ENCODE measurements around the gene GHR. TPM values are rescaled to one million over a fixed set of nuclear protein-coding genes. Genes with fewer than 3 reads are reported as not detected.

Gene GHR
- total RNA-seq, 1 experiment from 2014 or later, result 0.05 TPM

DNA sequence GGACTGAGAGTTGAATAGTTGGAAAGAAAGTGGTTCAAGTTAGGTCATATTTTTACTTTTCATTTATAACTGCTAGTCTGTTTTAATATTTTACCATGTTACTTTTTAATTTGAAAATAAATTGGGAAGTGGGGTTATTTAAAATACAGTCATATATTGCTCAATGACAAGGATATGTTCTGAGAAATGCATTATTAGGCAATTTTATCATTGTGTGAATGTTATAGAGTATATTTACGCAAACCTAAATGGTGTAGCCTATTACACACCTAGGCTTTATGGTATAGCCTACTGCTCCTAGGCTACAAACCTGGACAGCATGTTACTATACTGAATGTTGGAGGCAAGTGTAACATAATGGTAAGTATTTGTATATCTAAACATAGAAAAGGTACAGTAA lies 338.6 kb downstream of the GHR start:
- BruUV-seq (replicated peaks), result no TSS peak
- no peaks in the 10 kb centered on the region; the same call in 1 of the 2 replicates for H3K36me3 ChIP-seq (ENCODE audit: control insufficient read depth, insufficient read depth, low read length)
- POLR2A ChIA-PET, result no interaction called here
- peaks cover 6% of the 10 kb centered on the region for H3K27me3 ChIP-seq (ENCODE audit: control insufficient read depth, insufficient read depth, low read length)
- intact Hi-C loops (cut with micrococcal nuclease; ENCODE audit: unreplicated experiment), result loop anchor here (10.0 kb wide), 1 partner anchor 177 kb away; no protein-coding TSS in a partner anchor
- in situ Hi-C loops (cut with HindIII; ENCODE audit: low pct_unique_long_range_greater_than_20kb, low sequenced_read_pairs), result no loop called here
- ATAC-seq (no peak), DNase-seq (ENCODE audit: low read depth, low spot score) (no peak)
- TF ChIP-seq, protein P1, sequence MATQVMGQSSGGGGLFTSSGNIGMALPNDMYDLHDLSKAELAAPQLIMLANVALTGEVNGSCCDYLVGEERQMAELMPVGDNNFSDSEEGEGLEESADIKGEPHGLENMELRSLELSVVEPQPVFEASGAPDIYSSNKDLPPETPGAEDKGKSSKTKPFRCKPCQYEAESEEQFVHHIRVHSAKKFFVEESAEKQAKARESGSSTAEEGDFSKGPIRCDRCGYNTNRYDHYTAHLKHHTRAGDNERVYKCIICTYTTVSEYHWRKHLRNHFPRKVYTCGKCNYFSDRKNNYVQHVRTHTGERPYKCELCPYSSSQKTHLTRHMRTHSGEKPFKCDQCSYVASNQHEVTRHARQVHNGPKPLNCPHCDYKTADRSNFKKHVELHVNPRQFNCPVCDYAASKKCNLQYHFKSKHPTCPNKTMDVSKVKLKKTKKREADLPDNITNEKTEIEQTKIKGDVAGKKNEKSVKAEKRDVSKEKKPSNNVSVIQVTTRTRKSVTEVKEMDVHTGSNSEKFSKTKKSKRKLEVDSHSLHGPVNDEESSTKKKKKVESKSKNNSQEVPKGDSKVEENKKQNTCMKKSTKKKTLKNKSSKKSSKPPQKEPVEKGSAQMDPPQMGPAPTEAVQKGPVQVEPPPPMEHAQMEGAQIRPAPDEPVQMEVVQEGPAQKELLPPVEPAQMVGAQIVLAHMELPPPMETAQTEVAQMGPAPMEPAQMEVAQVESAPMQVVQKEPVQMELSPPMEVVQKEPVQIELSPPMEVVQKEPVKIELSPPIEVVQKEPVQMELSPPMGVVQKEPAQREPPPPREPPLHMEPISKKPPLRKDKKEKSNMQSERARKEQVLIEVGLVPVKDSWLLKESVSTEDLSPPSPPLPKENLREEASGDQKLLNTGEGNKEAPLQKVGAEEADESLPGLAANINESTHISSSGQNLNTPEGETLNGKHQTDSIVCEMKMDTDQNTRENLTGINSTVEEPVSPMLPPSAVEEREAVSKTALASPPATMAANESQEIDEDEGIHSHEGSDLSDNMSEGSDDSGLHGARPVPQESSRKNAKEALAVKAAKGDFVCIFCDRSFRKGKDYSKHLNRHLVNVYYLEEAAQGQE (IDR thresholded peaks at IDR 0.05; ENCODE audit: insufficient read depth in 1 of 2, low read depth in 2 of 2, low read length in 1 of 2), result no peak
- TF ChIP-seq POLR2AphosphoS5 (IDR thresholded peaks at IDR 0.05; ENCODE audit: low read depth, low read length) (no peak), SIN3A (IDR thresholded peaks at IDR 0.05; ENCODE audit: borderline replicate concordance, insufficient read depth, low read depth, low read length) (no peak), TCF7L2 (IDR thresholded peaks at IDR 0.05; ENCODE audit: low read depth, low read length) (no peak)
- no peak overlapping the region for H3K27ac ChIP-seq (ENCODE audit: low read length)
- H3K9me3 ChIP-seq (ENCODE audit: control insufficient read depth, insufficient read depth, low read depth, low read length), result no peaks in the 10 kb centered on the region
- H3K4me3 ChIP-seq (ENCODE audit: low read depth in 2 of 2, low read length in 2 of 2), result no peak overlapping the region
- no peaks in the 10 kb centered on the region; the same call in 1 of the 2 replicates for H3K4me1 ChIP-seq (ENCODE audit: control insufficient read depth, insufficient read depth, low read length)
- CTCF ChIA-PET, result no interaction called here

DNA sequence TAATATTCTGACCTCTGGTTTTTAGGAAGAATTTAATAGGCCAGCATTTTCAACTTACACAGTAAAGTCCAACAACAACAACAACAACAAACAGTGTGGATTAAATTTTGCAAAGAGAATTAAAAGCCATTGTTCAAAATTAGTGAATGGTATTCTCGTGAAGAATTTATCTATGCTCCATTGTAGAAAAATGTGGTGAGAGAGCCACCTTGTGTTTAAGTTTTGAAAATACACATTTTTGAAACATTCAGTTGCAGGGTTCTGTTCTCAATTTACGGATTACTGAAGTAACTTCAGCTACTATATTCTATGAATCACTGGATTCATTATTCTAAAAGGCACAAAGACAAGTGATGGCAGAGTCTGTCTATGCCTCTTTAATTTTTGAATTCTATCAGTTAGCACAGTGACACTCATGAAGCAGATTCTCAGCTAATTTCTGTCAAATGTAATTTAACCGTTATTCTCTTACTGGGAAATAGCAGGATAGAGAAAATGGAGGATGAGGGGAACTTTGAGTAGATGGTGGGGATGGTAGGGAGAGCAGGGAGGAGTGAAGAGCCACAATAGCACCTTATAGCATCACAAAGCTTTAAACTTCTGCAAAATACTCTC lies 344.4 kb downstream of the GHR start:
- POLR2A ChIA-PET, result no interaction called here
- DNase-seq (ENCODE audit: low read depth, low spot score) (peak; percentile 18), ATAC-seq (0 out of 2 replicates have a peak, but pooled peaks have one; percentile 58)
- BruUV-seq (replicated peaks), result no TSS peak
- peaks cover 5% of the 10 kb centered on the region for H3K27me3 ChIP-seq (ENCODE audit: control insufficient read depth, insufficient read depth, low read length)
- intact Hi-C loops (cut with micrococcal nuclease; ENCODE audit: unreplicated experiment) (loop anchor here (1.0 to 10.0 kb wide), 4 partner anchors 122 to 910 kb away; partner anchors contain the start of gene GHR), in situ Hi-C loops (cut with HindIII; ENCODE audit: low pct_unique_long_range_greater_than_20kb, low sequenced_read_pairs) (no loop called here)
- TF ChIP-seq, protein P2, sequence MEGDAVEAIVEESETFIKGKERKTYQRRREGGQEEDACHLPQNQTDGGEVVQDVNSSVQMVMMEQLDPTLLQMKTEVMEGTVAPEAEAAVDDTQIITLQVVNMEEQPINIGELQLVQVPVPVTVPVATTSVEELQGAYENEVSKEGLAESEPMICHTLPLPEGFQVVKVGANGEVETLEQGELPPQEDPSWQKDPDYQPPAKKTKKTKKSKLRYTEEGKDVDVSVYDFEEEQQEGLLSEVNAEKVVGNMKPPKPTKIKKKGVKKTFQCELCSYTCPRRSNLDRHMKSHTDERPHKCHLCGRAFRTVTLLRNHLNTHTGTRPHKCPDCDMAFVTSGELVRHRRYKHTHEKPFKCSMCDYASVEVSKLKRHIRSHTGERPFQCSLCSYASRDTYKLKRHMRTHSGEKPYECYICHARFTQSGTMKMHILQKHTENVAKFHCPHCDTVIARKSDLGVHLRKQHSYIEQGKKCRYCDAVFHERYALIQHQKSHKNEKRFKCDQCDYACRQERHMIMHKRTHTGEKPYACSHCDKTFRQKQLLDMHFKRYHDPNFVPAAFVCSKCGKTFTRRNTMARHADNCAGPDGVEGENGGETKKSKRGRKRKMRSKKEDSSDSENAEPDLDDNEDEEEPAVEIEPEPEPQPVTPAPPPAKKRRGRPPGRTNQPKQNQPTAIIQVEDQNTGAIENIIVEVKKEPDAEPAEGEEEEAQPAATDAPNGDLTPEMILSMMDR (IDR thresholded peaks at IDR 0.05), result peak; percentile 63; the same call in 1 of the 2 replicates
- no peak for TF ChIP-seq SIN3A (IDR thresholded peaks at IDR 0.05; ENCODE audit: borderline replicate concordance, insufficient read depth, low read depth, low read length)
- TF ChIP-seq, protein P1 (IDR thresholded peaks at IDR 0.05; ENCODE audit: insufficient read depth in 1 of 2, low read depth in 2 of 2, low read length in 1 of 2), result no peak
- no peak overlapping the region for H3K4me3 ChIP-seq (ENCODE audit: low read depth in 2 of 2, low read length in 2 of 2)
- no peak overlapping the region for H3K27ac ChIP-seq (ENCODE audit: low read length)
- CTCF ChIA-PET, result interaction anchor here (0.6 to 0.9 kb wide), 2 partner anchors 345 to 911 kb away, joined by 4 read pairs; partner anchors contain the start of gene GHR
- no peaks in the 10 kb centered on the region for H3K4me1 ChIP-seq (ENCODE audit: control insufficient read depth, insufficient read depth, low read length)
- H3K36me3 ChIP-seq (ENCODE audit: control insufficient read depth, insufficient read depth, low read length), result no peaks in the 10 kb centered on the region
- no peaks in the 10 kb centered on the region for H3K9me3 ChIP-seq (ENCODE audit: control insufficient read depth, insufficient read depth, low read depth, low read length)

Measured in Panc1 (cell line).